Keratinocyte (primary cell): Measurements from ENCODE around the gene ZNF160.

Experiments used
- EZH2 ChIP-seq: IDR thresholded peaks from one replicate; pipeline ENCODE4 v1.6.1; 2012; ENCODE audit warnings: inconsistent platforms, mild to moderate bottlenecking, low read length, moderate library complexity
- TF ChIP-seq, protein P1 (sequence below), 3 experiments: IDR thresholded peaks in 1 of 3; conservative IDR thresholded peaks in 1 of 3; optimal IDR thresholded peaks in 1 of 3; 2 replicates in 2 of 3; 3 replicates in 1 of 3; pipeline versions ENCODE3 to v1.5.1; 2011; ENCODE audit warnings: low read length in 3 of 3, mild to moderate bottlenecking in 3 of 3, moderate library complexity in 2 of 3, control low read depth in 1 of 3, inconsistent platforms in 1 of 3; ENCODE audit not compliant: insufficient read depth in 2 of 3; ENCODE audit errors: extremely low read depth in 1 of 3

- TF ChIP-seq, protein P1, sequence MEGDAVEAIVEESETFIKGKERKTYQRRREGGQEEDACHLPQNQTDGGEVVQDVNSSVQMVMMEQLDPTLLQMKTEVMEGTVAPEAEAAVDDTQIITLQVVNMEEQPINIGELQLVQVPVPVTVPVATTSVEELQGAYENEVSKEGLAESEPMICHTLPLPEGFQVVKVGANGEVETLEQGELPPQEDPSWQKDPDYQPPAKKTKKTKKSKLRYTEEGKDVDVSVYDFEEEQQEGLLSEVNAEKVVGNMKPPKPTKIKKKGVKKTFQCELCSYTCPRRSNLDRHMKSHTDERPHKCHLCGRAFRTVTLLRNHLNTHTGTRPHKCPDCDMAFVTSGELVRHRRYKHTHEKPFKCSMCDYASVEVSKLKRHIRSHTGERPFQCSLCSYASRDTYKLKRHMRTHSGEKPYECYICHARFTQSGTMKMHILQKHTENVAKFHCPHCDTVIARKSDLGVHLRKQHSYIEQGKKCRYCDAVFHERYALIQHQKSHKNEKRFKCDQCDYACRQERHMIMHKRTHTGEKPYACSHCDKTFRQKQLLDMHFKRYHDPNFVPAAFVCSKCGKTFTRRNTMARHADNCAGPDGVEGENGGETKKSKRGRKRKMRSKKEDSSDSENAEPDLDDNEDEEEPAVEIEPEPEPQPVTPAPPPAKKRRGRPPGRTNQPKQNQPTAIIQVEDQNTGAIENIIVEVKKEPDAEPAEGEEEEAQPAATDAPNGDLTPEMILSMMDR (optimal IDR thresholded peaks at IDR 0.05 in 1 of 3, IDR thresholded peaks at IDR 0.05 in 1 of 3, conservative IDR thresholded peaks at IDR 0.05 in 1 of 3; ENCODE audit: extremely low read depth in 1 of 3, insufficient read depth in 2 of 3, low read length in 3 of 3), result no peak
- TF ChIP-seq EZH2, result no peak
Measured at GRCh38 chr19:53109527-53109926, 6.3 kb upstream of the ZNF160 start.
